IMR-90 (cell line): ENCODE data around the gene DOCK1.

ENCODE experiments used
- CEBPB ChIP-seq: IDR thresholded peaks from 2 replicates; pipeline ENCODE4 v1.6.1; 2012; ENCODE audit warnings: low read depth, low read length, improper control_type of control experiment
- MAZ ChIP-seq: IDR thresholded peaks from 2 replicates; pipeline ENCODE4 v1.6.1; 2012; ENCODE audit warnings: low read depth, mild to moderate bottlenecking, low read length, improper control_type of control experiment, moderate library complexity, borderline replicate concordance
- MXI1 ChIP-seq: IDR thresholded peaks from 2 replicates; pipeline ENCODE4 v1.6.1; 2012; ENCODE audit warnings: low read depth, mild to moderate bottlenecking, low read length, moderate library complexity, borderline replicate concordance
- NFE2L2 ChIP-seq: fragments of 150-350 bp; IDR thresholded peaks from 2 replicates; pipeline ENCODE4 v1.6.1; 2016; ENCODE audit warnings: low read depth, mild to moderate bottlenecking, low read length
- POLR2A ChIP-seq: IDR thresholded peaks from 2 replicates; pipeline ENCODE4 v1.6.1; 2012; ENCODE audit warnings: mild to moderate bottlenecking, low read depth, low read length
- RAD21 ChIP-seq: IDR thresholded peaks from 2 replicates; pipeline ENCODE4 v1.6.1; 2012; ENCODE audit warnings: low read length, improper control_type of control experiment
- RCOR1 ChIP-seq: IDR thresholded peaks from 2 replicates; pipeline ENCODE4 v1.6.1; 2012; ENCODE audit warnings: mild to moderate bottlenecking, low read length, improper control_type of control experiment; ENCODE audit not compliant: insufficient replicate concordance
- RFX5 ChIP-seq: IDR thresholded peaks from 2 replicates; pipeline ENCODE4 v1.8.0; 2012; ENCODE audit warnings: low read depth, mild to moderate bottlenecking, low read length, moderate library complexity
- SMC3 ChIP-seq: fragments of 150-350 bp; IDR thresholded peaks from 2 replicates; pipeline ENCODE4 v1.6.1; 2016; ENCODE audit warnings: low read depth, mild to moderate bottlenecking, antibody characterized with exemption, low read length, moderate library complexity
- TF ChIP-seq, protein P1 (sequence below): conservative IDR thresholded peaks from 2 replicates; pipeline ENCODE4 v1.5.1; 2012; ENCODE audit warnings: mild to moderate bottlenecking, low read depth, low read length, improper control_type of control experiment
- TF ChIP-seq, protein P2 (sequence below): fragments of 150-350 bp; IDR thresholded peaks from 2 replicates; pipeline ENCODE4 v1.6.1; 2017; ENCODE audit warnings: mild to moderate bottlenecking, antibody characterized with exemption, low read length, low read depth

DNA sequence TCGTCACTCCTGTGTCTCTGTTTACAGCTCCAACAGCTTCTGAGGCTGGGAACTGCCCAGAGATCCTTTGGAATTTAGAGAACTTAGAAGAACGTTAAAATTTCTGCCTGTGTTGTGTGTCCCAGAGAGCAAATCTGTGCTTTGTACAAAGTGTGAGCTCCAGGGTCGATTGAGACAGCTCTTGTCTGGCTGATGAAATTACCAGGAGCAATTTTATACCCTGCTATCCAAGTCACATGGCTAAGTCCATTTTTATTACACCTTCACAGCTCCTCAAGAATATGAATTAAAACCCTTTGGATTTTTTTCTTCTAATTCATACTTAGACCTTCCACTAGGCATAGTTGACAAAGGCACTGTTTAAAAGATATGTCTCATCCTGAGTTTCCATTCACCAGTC is 337.7 kb downstream of the DOCK1 start:
- TF ChIP-seq, protein P1, sequence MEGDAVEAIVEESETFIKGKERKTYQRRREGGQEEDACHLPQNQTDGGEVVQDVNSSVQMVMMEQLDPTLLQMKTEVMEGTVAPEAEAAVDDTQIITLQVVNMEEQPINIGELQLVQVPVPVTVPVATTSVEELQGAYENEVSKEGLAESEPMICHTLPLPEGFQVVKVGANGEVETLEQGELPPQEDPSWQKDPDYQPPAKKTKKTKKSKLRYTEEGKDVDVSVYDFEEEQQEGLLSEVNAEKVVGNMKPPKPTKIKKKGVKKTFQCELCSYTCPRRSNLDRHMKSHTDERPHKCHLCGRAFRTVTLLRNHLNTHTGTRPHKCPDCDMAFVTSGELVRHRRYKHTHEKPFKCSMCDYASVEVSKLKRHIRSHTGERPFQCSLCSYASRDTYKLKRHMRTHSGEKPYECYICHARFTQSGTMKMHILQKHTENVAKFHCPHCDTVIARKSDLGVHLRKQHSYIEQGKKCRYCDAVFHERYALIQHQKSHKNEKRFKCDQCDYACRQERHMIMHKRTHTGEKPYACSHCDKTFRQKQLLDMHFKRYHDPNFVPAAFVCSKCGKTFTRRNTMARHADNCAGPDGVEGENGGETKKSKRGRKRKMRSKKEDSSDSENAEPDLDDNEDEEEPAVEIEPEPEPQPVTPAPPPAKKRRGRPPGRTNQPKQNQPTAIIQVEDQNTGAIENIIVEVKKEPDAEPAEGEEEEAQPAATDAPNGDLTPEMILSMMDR = no peak
- no peak for TF ChIP-seq POLR2A
- no peak for TF ChIP-seq SMC3
- no peak for TF ChIP-seq RAD21
- no peak for TF ChIP-seq CEBPB
- TF ChIP-seq RCOR1 = no peak
- TF ChIP-seq MXI1 = no peak
- no peak for TF ChIP-seq NFE2L2
- TF ChIP-seq MAZ = no peak
- TF ChIP-seq RFX5 = no peak
- TF ChIP-seq, protein P2, sequence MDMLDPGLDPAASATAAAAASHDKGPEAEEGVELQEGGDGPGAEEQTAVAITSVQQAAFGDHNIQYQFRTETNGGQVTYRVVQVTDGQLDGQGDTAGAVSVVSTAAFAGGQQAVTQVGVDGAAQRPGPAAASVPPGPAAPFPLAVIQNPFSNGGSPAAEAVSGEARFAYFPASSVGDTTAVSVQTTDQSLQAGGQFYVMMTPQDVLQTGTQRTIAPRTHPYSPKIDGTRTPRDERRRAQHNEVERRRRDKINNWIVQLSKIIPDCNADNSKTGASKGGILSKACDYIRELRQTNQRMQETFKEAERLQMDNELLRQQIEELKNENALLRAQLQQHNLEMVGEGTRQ = no peak
